ENCODE measurements around the gene YEATS2.

GRCh38 chr3:183699238-183699947, 1.8 kb downstream of the YEATS2 start:
- TF ChIP-seq CTCF (conservative IDR thresholded peaks at IDR 0.05; ENCODE audit: low read depth, low read length) (no peak), NFE2L2 (IDR thresholded peaks at IDR 0.05; ENCODE audit: low read depth, low read length) (no peak), RAD21 (IDR thresholded peaks at IDR 0.05; ENCODE audit: low read length) (no peak), POLR2A (IDR thresholded peaks at IDR 0.05; ENCODE audit: low read depth, low read length) (no peak), RCOR1 (IDR thresholded peaks at IDR 0.05; ENCODE audit: insufficient replicate concordance, low read length) (no peak), CEBPB (IDR thresholded peaks at IDR 0.05; ENCODE audit: low read depth, low read length) (no peak), MAZ (IDR thresholded peaks at IDR 0.05; ENCODE audit: borderline replicate concordance, low read depth, low read length) (no peak), RFX5 (IDR thresholded peaks at IDR 0.05; ENCODE audit: low read depth, low read length) (no peak), USF2 (IDR thresholded peaks at IDR 0.05; ENCODE audit: low read depth, low read length) (no peak), BHLHE40 (IDR thresholded peaks at IDR 0.05; ENCODE audit: low read depth, low read length) (no peak), MAFK (IDR thresholded peaks at IDR 0.05; ENCODE audit: low read depth, low read length) (no peak), SMC3 (IDR thresholded peaks at IDR 0.05; ENCODE audit: low read depth, low read length) (no peak)

Data from IMR-90 (cell line).